Bronchial epithelial cell (primary cell): ENCODE data around the gene AK8. TPM values are rescaled to one million over a fixed set of nuclear protein-coding genes. Genes with fewer than 3 reads are reported as not detected.
A peak's percentile ranks its signal among the peaks of the same experiment; 100 is the strongest.

Experiments used
- DNase-seq: peaks from one replicate; pipeline ENCODE4 v3.0.0-alpha.2; 2010; ENCODE audit warnings: low read depth
- FAIRE-seq: peaks from 2 replicates; lab custom pipeline; 2011; peaks lifted over from hg19 to GRCh38; lab: Jason Lieb, UNC
- H3K27me3 ChIP-seq: 2 replicates; pipeline ENCODE4 v1.5.1; 2011; ENCODE audit warnings: low read length; ENCODE audit not compliant: control insufficient read depth, insufficient read depth
- H3K36me3 ChIP-seq: 2 replicates; pipeline ENCODE4 v1.5.1; 2011; ENCODE audit warnings: low read length; ENCODE audit not compliant: control insufficient read depth, insufficient read depth
- H3K4me3 ChIP-seq: 2 replicates; pipeline ENCODE4 v1.5.1; 2011; ENCODE audit warnings: mild to moderate bottlenecking, low read depth, low read length, control low read depth
- total RNA-seq: library from RNA; depleted of rRNA; stranded (reverse); fragments of >200 nt; gene quantifications from 2 replicates; pipeline ENCODE4 v1.2.1, GENCODE V29; 2014
- TF ChIP-seq, protein P1 (sequence below): IDR thresholded peaks from 2 replicates; pipeline ENCODE4 v1.5.1; 2011; ENCODE audit warnings: mild to moderate bottlenecking, moderate library complexity, low read length, control low read depth, inconsistent platforms; ENCODE audit not compliant: insufficient read depth, severe bottlenecking

The AK8 gene
- total RNA-seq, 1 donor from 2014 or later: not detected

DNA sequence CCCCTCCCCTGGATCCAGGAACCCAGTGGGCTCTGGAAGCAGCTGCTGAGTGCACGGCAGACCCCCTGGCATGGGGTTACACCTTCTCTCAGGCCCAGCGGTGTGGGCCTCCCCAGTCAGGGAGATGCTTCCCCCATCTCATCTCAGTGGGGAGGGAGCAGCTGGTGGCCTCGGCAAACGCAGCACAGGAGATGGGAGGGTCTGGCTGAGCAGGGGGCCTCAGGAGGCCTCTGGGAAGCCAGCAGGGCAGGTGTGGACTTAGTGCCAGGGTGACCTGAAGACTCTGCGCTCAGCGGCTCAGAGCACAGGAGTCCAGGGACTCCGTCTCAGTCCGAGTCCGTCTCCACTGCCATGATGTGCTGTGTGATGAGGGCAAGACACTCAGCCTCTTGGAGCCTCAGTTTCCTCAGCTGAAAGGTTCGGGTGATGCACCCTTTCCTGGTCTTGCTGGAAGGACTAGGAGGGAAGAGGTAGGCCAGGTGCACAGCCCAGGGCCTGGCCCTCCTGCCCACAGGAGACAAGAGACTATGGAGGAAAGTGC lies 107.2 kb downstream of the AK8 start:
- TF ChIP-seq, protein P1, sequence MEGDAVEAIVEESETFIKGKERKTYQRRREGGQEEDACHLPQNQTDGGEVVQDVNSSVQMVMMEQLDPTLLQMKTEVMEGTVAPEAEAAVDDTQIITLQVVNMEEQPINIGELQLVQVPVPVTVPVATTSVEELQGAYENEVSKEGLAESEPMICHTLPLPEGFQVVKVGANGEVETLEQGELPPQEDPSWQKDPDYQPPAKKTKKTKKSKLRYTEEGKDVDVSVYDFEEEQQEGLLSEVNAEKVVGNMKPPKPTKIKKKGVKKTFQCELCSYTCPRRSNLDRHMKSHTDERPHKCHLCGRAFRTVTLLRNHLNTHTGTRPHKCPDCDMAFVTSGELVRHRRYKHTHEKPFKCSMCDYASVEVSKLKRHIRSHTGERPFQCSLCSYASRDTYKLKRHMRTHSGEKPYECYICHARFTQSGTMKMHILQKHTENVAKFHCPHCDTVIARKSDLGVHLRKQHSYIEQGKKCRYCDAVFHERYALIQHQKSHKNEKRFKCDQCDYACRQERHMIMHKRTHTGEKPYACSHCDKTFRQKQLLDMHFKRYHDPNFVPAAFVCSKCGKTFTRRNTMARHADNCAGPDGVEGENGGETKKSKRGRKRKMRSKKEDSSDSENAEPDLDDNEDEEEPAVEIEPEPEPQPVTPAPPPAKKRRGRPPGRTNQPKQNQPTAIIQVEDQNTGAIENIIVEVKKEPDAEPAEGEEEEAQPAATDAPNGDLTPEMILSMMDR: no peak
- no peaks in the 10 kb centered on the region for H3K36me3 ChIP-seq
- DNase-seq (no peak), FAIRE-seq (no peak)
- H3K4me3 ChIP-seq: no peak overlapping the region
- H3K27me3 ChIP-seq: no peaks in the 10 kb centered on the region

DNA sequence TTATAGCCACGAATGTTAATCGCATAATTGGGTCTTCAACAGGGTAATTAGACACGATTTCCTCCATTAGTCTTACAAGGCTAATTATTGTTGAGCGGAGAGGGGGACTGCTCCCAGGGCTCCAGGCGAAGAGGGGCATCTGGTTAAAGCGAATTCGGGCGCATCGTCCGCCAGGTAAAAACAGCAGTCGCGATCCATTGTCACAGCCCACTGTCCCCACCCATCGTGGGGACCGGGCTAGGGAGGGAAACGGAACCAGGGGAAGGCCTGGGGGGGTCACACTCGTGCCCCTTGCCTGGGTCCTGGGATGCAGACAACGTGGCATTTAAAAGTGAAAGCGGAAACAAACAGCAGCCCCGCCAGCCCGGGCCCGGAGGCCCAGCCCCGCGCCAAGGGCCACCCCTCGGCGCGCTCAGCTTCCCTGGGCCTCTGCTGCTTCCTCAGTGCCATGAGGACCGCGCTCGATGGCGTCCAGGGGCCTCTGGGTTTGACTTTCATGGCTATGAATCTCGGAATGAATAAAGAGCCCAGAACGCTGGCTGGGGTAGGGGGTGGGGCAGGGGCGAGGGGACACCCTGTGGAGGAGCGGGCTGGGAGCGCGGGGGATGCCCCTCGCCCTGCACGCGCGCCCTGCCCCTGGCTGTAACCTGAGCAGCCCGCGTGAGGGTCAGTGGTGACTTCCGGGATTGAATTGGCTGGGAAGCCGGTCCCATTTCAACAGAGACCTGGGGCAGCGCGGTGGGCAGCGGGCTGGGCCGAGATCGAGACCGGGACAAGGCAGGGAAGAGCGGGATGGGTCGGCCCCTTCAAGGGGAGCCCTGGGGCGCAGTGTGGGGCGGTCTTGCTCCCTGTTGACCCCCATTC lies 107.9 kb downstream of the AK8 start:
- no peaks in the 10 kb centered on the region for H3K27me3 ChIP-seq
- H3K36me3 ChIP-seq: no peaks in the 10 kb centered on the region
- no peak for DNase-seq
- TF ChIP-seq, protein P1: no peak
- FAIRE-seq: no peak
- H3K4me3 ChIP-seq: peak overlapping the region; percentile 61

DNA sequence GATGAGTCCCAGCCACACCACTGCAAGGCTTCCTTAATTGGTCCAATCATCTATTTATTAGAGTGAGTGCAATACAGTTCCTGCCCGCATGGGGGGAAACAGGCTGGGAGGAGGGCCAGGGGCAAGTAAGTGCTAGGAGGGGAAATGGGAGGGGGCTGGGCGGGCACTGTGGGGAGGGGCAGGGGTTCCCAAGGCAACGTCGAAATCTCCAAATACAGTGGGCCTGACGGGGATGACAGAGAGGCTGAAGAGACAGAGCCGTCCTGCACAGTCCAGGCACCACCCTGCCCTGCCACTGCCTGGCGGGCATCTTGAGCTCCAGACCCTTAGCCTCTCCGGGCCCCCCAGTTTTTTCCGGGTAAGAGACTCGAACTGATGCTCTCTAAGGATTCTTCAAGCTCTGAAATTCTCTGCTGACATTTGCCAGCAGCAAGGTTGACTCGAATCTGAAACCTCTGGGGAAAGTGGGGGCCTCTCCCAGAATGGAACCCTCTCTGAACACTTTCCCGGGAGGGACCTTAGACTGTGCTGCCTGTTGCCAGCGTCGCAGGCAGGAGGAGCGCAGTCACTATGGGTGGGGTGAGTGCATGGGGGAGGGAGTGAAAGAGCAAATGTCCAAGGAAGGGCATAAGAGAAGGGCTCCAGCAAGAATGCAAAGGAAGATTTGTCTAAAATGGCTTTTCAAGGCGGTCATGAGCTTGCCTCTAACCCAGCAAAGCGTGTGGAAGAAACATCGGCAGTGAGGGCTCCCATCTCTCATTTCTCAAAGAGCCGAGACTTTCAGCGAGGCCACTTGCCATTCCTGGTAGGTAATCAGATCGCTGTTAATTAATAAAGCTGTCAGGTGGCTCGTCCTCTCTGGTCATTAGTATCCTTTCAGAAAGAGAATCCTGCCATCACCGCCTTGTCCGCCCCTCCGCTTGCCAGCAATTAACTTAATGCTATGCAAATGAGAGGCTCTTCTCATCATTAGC lies 108.9 kb downstream of the AK8 start:
- Histone ChIP-seq H3K4me3 (peak overlapping the region; percentile 61), H3K27me3 (no peaks in the 10 kb centered on the region), H3K36me3 (no peaks in the 10 kb centered on the region)
- no peak for FAIRE-seq
- peak; percentile 15 for DNase-seq
- TF ChIP-seq, protein P1: peak; percentile 5

DNA sequence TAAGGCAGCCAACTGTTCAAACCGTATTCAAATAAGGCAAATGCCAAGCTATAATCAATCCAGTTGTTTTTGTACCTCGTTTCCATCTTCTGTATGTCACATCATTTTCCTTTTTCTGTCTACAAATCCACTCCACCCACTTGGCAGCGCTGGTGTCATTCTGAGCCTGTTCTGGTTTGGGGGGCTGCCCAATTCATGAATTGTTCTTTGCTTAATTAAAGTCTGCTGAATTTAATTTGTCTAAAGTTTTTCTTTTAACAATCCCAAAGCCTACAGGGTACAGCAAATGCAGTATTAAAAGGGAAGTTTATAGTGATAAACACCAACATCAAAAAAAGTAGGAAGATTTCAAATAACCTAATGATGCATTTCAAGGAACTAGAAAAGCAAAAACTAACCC lies 114.5 kb downstream of the AK8 start:
- Histone ChIP-seq H3K27me3 (no peaks in the 10 kb centered on the region), H3K36me3 (no peaks in the 10 kb centered on the region), H3K4me3 (no peak overlapping the region)
- no peak for FAIRE-seq
- no peak for DNase-seq
- TF ChIP-seq, protein P1: no peak

DNA sequence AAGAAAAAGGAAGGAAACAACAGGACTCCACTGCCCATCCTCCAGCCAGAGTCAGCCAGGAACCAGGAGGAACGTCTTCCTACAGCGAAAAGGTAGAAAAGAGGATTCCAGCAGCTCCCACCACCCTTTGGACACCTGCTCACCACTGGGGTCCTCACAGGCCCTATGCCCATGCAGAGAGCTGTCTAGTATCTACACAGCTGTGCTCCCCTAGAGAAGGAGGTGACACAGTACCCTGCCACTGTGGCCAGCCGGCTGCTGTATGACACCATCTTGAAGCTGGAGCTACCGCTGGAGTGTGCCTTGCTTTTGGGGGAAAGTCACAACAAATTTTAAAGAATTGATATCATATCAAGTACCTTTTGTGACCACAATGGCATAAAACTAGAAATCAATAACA lies 115.2 kb downstream of the AK8 start:
- H3K4me3 ChIP-seq: no peak overlapping the region
- TF ChIP-seq, protein P1: no peak
- DNase-seq (no peak), FAIRE-seq (no peak)
- no peaks in the 10 kb centered on the region for H3K36me3 ChIP-seq
- H3K27me3 ChIP-seq: no peaks in the 10 kb centered on the region
